ENCODE measurements around the gene ATP6V1E1. TPM values are rescaled to one million over a fixed set of nuclear protein-coding genes. Genes with fewer than 3 reads are reported as not detected.

Gene ATP6V1E1
- total RNA-seq, 4 donors from 2014 or later, result 64.4 to 70.9 (median 66.5) TPM

DNA sequence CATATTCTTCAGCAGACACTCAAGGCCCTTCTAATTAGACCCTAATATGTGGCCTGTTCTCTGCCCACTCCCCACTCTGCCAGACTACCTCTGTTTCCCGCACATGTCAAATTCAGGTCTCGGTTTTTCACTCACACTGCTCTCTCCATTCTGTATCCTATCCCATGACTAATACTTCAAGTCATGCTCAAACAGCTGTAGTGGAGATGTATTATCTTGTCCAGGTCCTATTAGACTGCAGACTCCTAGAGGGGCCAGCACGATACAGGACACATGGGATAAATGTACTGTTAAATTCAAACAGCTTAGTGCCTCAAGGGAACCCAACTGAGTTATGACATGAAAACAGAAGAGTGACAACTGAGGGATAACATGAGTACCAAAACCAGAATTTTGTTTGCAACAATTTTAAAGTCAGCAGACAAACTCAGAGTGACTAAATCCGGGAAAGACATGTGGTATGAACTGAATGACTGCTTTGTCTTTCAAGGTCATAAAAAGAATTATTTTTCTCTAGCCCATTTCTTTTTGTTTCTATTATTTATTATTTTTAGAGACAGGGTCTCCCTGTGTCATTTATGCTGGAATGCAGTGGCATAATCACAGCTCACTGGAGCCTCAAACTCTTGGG is 20.5 kb downstream of the ATP6V1E1 start:
- no peak for TF ChIP-seq POLR2A (IDR thresholded peaks at IDR 0.05)
- TF ChIP-seq, protein P1, sequence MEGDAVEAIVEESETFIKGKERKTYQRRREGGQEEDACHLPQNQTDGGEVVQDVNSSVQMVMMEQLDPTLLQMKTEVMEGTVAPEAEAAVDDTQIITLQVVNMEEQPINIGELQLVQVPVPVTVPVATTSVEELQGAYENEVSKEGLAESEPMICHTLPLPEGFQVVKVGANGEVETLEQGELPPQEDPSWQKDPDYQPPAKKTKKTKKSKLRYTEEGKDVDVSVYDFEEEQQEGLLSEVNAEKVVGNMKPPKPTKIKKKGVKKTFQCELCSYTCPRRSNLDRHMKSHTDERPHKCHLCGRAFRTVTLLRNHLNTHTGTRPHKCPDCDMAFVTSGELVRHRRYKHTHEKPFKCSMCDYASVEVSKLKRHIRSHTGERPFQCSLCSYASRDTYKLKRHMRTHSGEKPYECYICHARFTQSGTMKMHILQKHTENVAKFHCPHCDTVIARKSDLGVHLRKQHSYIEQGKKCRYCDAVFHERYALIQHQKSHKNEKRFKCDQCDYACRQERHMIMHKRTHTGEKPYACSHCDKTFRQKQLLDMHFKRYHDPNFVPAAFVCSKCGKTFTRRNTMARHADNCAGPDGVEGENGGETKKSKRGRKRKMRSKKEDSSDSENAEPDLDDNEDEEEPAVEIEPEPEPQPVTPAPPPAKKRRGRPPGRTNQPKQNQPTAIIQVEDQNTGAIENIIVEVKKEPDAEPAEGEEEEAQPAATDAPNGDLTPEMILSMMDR (IDR thresholded peaks at IDR 0.05), result no peak
- H3K4me3 ChIP-seq, result no peak overlapping the region
- H3K9me3 ChIP-seq, result no peaks in the 10 kb centered on the region
- no peak for DNase-seq
- no peaks in the 10 kb centered on the region for H3K4me1 ChIP-seq
- H3K27me3 ChIP-seq, result no peaks in the 10 kb centered on the region
- no peak overlapping the region for H3K27ac ChIP-seq
- H3K36me3 ChIP-seq, result peaks cover 0 to 77% (median 3%) of the 10 kb centered on the region in 3 donors

DNA sequence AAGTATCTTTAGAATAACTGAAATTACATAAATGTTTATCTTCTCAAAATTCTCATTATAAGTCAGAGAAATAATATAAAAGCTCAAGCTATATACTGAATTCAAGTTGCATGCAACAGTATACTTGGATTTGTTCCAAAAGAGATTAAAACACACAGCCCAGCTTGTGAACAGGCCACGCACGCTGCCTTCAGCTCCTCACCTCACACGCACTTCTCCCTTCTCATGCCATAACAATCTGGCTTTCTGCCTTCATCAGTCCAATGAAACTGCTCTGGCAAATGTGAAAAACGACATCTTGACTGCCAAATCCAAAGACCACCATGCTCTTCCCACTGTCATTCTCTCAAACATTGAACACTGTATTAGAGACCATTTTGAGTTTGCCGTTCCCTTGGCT is 22.1 kb downstream of the ATP6V1E1 start:
- DNase-seq, result no peak
- H3K36me3 ChIP-seq, result peaks cover 0 to 65% (median 2%) of the 10 kb centered on the region in 3 donors

DNA sequence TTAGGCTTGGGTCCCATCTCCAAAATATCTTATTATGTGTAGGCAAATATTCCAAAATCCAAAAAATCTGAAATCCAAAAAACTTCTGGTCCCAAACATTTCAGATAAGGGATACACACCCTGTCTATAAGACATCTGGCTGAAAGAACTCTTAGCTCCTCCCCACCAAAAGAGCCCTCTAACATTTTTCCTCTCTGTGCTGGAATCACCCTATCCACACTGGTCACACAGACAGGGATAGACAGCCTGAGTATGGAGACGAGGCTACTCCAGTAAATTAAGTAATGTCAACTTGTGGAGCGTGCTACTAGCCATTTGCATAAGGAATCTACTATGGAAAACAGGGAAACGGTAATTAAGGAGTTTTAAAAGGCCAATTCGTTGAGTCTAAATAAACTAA is 24.9 kb downstream of the ATP6V1E1 start:
- TF ChIP-seq POLR2A (IDR thresholded peaks at IDR 0.05), result no peak
- TF ChIP-seq, protein P1 (IDR thresholded peaks at IDR 0.05), result no peak
- DNase-seq, result no peak
- Histone ChIP-seq H3K27me3 (no peaks in the 10 kb centered on the region), H3K4me1 (no peaks in the 10 kb centered on the region), H3K9me3 (no peaks in the 10 kb centered on the region), H3K4me3 (no peak overlapping the region), H3K36me3 (peaks cover 0 to 67% (median 0%) of the 10 kb centered on the region in 3 donors), H3K27ac (no peak overlapping the region)

More for the DNA sequence above, 22.1 kb downstream of the ATP6V1E1 start:
- no peaks in the 10 kb centered on the region for H3K9me3 ChIP-seq
- no peaks in the 10 kb centered on the region for H3K4me1 ChIP-seq
- TF ChIP-seq POLR2A (IDR thresholded peaks at IDR 0.05), result no peak
- TF ChIP-seq, protein P1 (IDR thresholded peaks at IDR 0.05), result no peak
- H3K27ac ChIP-seq, result no peak overlapping the region
- H3K27me3 ChIP-seq, result no peaks in the 10 kb centered on the region
- no peak overlapping the region for H3K4me3 ChIP-seq

DNA sequence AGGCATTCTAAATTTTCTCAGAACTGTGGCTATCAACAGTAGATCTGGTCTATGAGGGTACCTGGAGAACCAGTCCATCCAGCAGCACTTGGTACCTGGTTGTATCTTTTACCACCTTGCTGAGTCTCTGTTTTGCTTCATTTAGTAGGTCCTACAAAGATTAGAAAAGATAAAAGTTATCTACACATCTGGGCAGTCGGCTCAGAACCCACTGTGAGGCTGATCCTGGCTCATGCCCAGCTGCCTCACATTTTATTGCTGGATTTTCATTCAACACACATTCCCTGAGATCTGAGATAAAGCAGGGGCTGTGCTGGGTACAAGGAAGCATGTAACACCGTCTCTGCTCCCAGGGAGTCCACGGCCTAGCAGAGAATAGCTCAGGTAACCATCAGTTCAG is 27.5 kb downstream of the ATP6V1E1 start:
- no peak for DNase-seq
- TF ChIP-seq POLR2A (IDR thresholded peaks at IDR 0.05), result no peak
- TF ChIP-seq, protein P1 (IDR thresholded peaks at IDR 0.05), result no peak
- Histone ChIP-seq H3K36me3 (peaks cover 0 to 71% (median 3%) of the 10 kb centered on the region in 3 donors), H3K27ac (no peak overlapping the region), H3K27me3 (no peaks in the 10 kb centered on the region), H3K4me1 (no peaks in the 10 kb centered on the region), H3K9me3 (no peaks in the 10 kb centered on the region), H3K4me3 (no peak overlapping the region)

DNA sequence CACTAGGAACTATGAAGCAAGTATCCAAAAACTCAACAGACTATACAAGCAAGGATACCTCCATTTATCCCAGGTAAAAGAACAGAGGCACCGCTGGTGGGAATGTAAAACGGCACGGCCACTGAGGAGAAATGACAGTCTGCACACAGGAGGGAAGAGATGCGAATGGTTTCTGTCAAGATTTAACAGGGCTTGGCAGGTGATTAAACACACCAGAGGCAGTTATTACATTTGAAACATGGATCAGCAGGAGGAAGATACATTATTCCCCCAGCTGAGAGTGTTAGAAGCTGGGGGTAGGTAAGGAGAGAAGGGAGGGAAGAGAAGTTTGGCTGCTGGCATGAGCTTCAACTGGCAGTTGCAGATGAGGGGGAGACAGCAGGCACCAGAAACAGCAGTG is 30.2 kb downstream of the ATP6V1E1 start:
- no peaks in the 10 kb centered on the region for H3K27me3 ChIP-seq
- peaks cover 0 to 87% (median 3%) of the 10 kb centered on the region in 3 donors for H3K36me3 ChIP-seq
- H3K4me3 ChIP-seq, result no peak overlapping the region
- H3K4me1 ChIP-seq, result no peaks in the 10 kb centered on the region
- TF ChIP-seq, protein P1 (IDR thresholded peaks at IDR 0.05), result no peak
- no peak for TF ChIP-seq POLR2A (IDR thresholded peaks at IDR 0.05)
- H3K27ac ChIP-seq, result no peak overlapping the region
- no peaks in the 10 kb centered on the region for H3K9me3 ChIP-seq
- no peak for DNase-seq
